Heart right ventricle (tissue), 16 donors: ENCODE measurements around the gene ANGPTL1. TPM values are rescaled to one million over a fixed set of nuclear protein-coding genes. Genes with fewer than 3 reads are reported as not detected.

Source experiments
- ATAC-seq, 8 donors: fragments of 200-7000 bp; cut with Tn5 transposase; one replicate each; pipeline ENCODE4 v1.9.1; 2020; ENCODE audit warnings: mild to moderate bottlenecking in 8 of 8, moderate library complexity in 8 of 8, moderate number of reproducible peaks in 1 of 8
- DNase-seq, 2 donors: peaks; one replicate each; pipeline ENCODE4 v3.0.0-alpha.2; 2020
- H3K27ac ChIP-seq, 10 donors: fragments of 200-600 bp; sonication (generic) in 2 of 10; one replicate each; pipeline versions ENCODE4 v1.5.0 to v1.8.0; 2020 to 2022; ENCODE audit warnings: mild to moderate bottlenecking in 3 of 10
- H3K27me3 ChIP-seq, 7 donors: fragments of 200-600 bp; one replicate each; pipeline ENCODE4 v1.8.0; 2021 to 2022; ENCODE audit warnings: mild to moderate bottlenecking in 2 of 7
- H3K36me3 ChIP-seq, 9 donors: fragments of 200-600 bp; sonication (generic) in 1 of 9; one replicate each; pipeline versions ENCODE4 v1.5.0 to v1.8.0; 2020 to 2022; ENCODE audit warnings: mild to moderate bottlenecking in 2 of 9
- H3K4me1 ChIP-seq, 9 donors: fragments of 200-600 bp; sonication (generic) in 1 of 9; one replicate each; pipeline versions ENCODE4 v1.5.0 to v1.8.0; 2020 to 2022; ENCODE audit warnings: mild to moderate bottlenecking in 4 of 9
- H3K4me3 ChIP-seq, 10 donors: fragments of 200-600 bp; sonication (generic) in 2 of 10; one replicate each; pipeline versions ENCODE4 v1.5.0 to v1.8.0; 2020 to 2022; ENCODE audit warnings: mild to moderate bottlenecking in 7 of 10, moderate library complexity in 2 of 10
- H3K9me3 ChIP-seq, 11 donors: fragments of 200-600 bp in 10 of 11; sonication (generic) in 2 of 11; one replicate each; pipeline versions ENCODE4 v1.5.0 to v1.8.0; 2013 to 2022; ENCODE audit warnings: mild to moderate bottlenecking in 2 of 11, control low read depth in 1 of 11, moderate library complexity in 1 of 11
- WGBS, 2 donors: extraction: QIAGEN DNeasy Blood & Tissue Kit; methylation state at CpG; one replicate each; pipeline ENCODE4 v1.1.7; 2013; ENCODE audit warnings: inconsistent platforms in 1 of 2; 5-methylcytosine and 5-hydroxymethylcytosine counted together
- intact Hi-C, 10 donors: fragments of 100-400 bp; cut with DNase I; formaldehyde crosslinking; loops; one replicate each; pipeline versions ENCODE4 v1.11.1 to v1.14.2; 2022
- long read RNA-seq, 3 donors: library from polyadenylated mRNA; unstranded; transcript quantifications; one replicate each; pipeline ENCODE4 v2.0.0, GENCODE V29; 2020 to 2021
- polyA plus RNA-seq, 2 donors: library from polyadenylated mRNA; stranded (reverse); fragments of 200-250 nt; gene quantifications; one replicate each; pipeline ENCODE4 v1.2.3, GENCODE V29; 2013
- total RNA-seq, 10 donors: library from RNA; stranded (reverse); fragmentation: NEBNext Ultra II Directional in 3 of 10; extraction: Animal tissue kit (Norgen Biotek cat#: 25700) in 3 of 10; gene quantifications; one replicate each; pipeline versions ENCODE4 v1.2.1 to v1.2.4, GENCODE V29; 2021 to 2023
- TF ChIP-seq, protein P1 (sequence below), 9 donors: fragments of 200-600 bp; sonication (generic) in 2 of 9; IDR thresholded peaks; one replicate each; pipeline versions ENCODE4 v1.5.0 to v1.8.0; 2021 to 2022; ENCODE audit warnings: antibody characterized with exemption in 9 of 9, mild to moderate bottlenecking in 5 of 9, moderate library complexity in 1 of 9
- donor health status: Arrhythmogenic right ventricular cardiomyopathy.
- donor health status: ischemic (EF 13 %, LVEDD 7.1; RV severe dilation, severe dysfunction).
- donor health status: healthy with polysubstance abuse.
- donor health status: DM: no; HTN: yes; CAD: no.
- donor health status: DM: no; HTN: no; CAD: no.
- donor health status: ischemic (EF 25% LVEDD 6.9; RV normal size, moderate dysfunction).
- donor health status: ischemic (EF 25% LVEDD 5.7; RV mildly dilated, moderate dysfunction).
- donor health status: healthy.
- donor health status: DM: yes; HTN: yes; CAD: no.
- donor health status: Ischemic cardiomyopathy.
- donor health status: ischemic (EF 35%, LVEDD 5.7; RV mildly dilated, moderate dysfunction).
- donor health status: nonischemic (EF 11% LVEDD 7.7; RV severe dilation, severe dysfunction).
- donor health status: DM: yes; HTN: yes; CAD: no.
- donor health status: PGD.
- donor health status: ischemic (EF 29% LVEDD 5.4; RV normal size, mild dysfunction).
- donor health status: nonischemic (EF 23%, LVEDD 6.1; RV moderate dilation, normal function).

ANGPTL1 gene, protein sequence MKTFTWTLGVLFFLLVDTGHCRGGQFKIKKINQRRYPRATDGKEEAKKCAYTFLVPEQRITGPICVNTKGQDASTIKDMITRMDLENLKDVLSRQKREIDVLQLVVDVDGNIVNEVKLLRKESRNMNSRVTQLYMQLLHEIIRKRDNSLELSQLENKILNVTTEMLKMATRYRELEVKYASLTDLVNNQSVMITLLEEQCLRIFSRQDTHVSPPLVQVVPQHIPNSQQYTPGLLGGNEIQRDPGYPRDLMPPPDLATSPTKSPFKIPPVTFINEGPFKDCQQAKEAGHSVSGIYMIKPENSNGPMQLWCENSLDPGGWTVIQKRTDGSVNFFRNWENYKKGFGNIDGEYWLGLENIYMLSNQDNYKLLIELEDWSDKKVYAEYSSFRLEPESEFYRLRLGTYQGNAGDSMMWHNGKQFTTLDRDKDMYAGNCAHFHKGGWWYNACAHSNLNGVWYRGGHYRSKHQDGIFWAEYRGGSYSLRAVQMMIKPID
- total RNA-seq (10 to 100 TPM in 8 of 10 donors, 1 to 10 TPM in 2; 6.9 to 35.2 (median 13.5) TPM), polyA plus RNA-seq (10 to 100 TPM in 1 of 2 donors, 1 to 10 TPM in 1; 6.1 to 20.1 TPM)
- long read RNA-seq, donor 1, partial matches to known transcripts, result 8 of 11 reads
- long read RNA-seq, donor 1, other reads (novel, unspliced or antisense), result 0 of 11 reads
- long read RNA-seq, donor 2, partial matches to known transcripts, result 7 of 10 reads
- long read RNA-seq, donor 2, other reads (novel, unspliced or antisense), result 0 of 10 reads
- long read RNA-seq, donor 3, partial matches to known transcripts, result 15 of 17 reads
- long read RNA-seq, donor 3, other reads (novel, unspliced or antisense), result 1 of 17 reads

DNA sequence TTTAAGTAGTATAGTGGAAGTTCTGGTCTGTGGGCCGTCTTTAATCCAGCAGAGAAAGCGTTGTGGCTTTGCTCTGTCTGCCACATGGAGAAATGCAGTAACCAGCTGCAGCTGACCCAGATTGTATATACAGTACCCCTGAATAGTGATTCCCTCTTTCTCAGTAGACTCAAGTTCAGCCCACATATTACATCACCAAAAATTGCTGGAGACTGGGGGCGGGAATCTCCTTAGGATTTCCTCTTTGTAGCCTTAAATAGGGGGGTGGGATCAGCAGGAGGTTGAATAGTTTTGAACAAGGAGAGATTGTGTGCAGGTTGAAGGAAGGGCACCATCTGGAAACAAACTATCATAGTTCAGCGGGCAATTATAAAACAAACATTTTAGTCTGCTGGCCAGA is at the start of gene ANGPTL1:
TSS of gene ANGPTL1 (minus strand) at position 134 of the 400 bp plus-strand sequence. CDS start 5,301 bp downstream, outside the sequence.
- TF ChIP-seq, protein P1, sequence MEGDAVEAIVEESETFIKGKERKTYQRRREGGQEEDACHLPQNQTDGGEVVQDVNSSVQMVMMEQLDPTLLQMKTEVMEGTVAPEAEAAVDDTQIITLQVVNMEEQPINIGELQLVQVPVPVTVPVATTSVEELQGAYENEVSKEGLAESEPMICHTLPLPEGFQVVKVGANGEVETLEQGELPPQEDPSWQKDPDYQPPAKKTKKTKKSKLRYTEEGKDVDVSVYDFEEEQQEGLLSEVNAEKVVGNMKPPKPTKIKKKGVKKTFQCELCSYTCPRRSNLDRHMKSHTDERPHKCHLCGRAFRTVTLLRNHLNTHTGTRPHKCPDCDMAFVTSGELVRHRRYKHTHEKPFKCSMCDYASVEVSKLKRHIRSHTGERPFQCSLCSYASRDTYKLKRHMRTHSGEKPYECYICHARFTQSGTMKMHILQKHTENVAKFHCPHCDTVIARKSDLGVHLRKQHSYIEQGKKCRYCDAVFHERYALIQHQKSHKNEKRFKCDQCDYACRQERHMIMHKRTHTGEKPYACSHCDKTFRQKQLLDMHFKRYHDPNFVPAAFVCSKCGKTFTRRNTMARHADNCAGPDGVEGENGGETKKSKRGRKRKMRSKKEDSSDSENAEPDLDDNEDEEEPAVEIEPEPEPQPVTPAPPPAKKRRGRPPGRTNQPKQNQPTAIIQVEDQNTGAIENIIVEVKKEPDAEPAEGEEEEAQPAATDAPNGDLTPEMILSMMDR (IDR thresholded peaks at IDR 0.05), result no peak
- peak within 1 kb of the TSS in 7 of 10 donors; percentile 6 to 62 (median 35) for H3K27ac ChIP-seq
- no peaks in the 10 kb centered on the region for H3K27me3 ChIP-seq
- peak in 1 of 2 donors; percentile 12 for DNase-seq
- H3K4me1 ChIP-seq, result peaks cover 0 to 41% (median 16%) of the 10 kb centered on the region in 9 donors
- peak in 6 of 8 donors; percentile 34 to 62 (median 48) for ATAC-seq
- 51 to 56% methylated on average over 4 of the region's 4 CpGs for WGBS, 2 donors
- no peaks in the 10 kb centered on the region for H3K9me3 ChIP-seq
- intact Hi-C loops, result loop anchor here in 4 of 10 donors (5.0 to 10.0 kb wide), 3 partner anchors 61 to 66 kb away; no protein-coding TSS in a partner anchor
- peak within 1 kb of the TSS in 9 of 10 donors; percentile 12 to 50 (median 42) for H3K4me3 ChIP-seq
- no peaks in the 10 kb centered on the region for H3K36me3 ChIP-seq

DNA sequence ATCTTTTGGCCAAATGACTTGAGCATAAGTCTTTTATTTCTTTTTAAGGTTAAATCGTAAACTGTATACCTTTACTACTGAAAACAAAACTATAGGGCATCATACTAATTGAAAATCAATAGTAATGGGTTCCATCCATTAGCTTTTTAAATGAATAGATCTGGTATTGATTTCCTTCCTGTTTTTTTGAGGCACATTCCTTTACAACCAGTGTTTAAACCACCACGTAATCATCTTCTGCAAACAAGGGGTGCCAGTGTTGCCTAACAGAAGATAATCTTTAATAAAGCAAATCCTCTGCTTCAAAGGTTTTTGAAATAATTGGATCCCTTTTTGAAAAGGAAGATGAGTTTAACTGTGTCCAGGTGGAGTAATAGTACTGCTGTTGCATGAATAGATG is 48.7 kb upstream of the ANGPTL1 start:
- peaks cover 0 to 8% (median 0%) of the 10 kb centered on the region in 9 donors for H3K36me3 ChIP-seq
- WGBS, 2 donors, result 90 to 96% methylated on average over 2 of the region's 2 CpGs
- no peak overlapping the region for H3K27ac ChIP-seq
- TF ChIP-seq, protein P1 (IDR thresholded peaks at IDR 0.05), result no peak
- intact Hi-C loops, result loop anchor here in 1 of 10 donors (1.0 kb wide), 1 partner anchor 8 kb away; no protein-coding TSS in a partner anchor
- DNase-seq (no peak), ATAC-seq (no peak)
- H3K9me3 ChIP-seq, result peaks cover 0 to 8% (median 2%) of the 10 kb centered on the region in 11 donors
- H3K4me3 ChIP-seq, result no peak overlapping the region
- H3K27me3 ChIP-seq, result no peaks in the 10 kb centered on the region
- peaks cover 0 to 24% (median 4%) of the 10 kb centered on the region in 9 donors for H3K4me1 ChIP-seq

DNA sequence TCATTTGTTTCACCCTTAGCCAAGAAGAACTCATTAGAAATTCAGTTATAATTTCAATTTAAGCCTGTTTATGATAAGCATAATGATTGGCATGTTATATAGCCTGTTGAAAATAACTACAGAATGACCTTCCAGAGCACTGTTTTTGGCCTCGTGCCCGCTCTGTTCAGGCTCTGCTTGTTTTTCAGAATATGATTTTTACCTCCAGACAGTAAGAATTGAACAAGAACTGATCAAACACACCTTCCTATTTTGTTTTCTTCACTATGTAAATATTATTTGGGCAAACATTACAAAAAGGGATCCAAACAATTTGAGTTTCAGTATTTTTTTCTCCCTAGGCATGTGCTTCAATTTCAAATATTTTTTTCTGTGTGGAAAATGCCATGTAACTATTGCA is 48.1 kb upstream of the ANGPTL1 start:
- Histone ChIP-seq H3K4me1 (peaks cover 0 to 24% (median 4%) of the 10 kb centered on the region in 9 donors), H3K27ac (peak overlapping the region in 1 of 10 donors; percentile 18), H3K9me3 (peaks cover 0 to 2% (median 0%) of the 10 kb centered on the region in 11 donors), H3K36me3 (peaks cover 0 to 8% (median 0%) of the 10 kb centered on the region in 9 donors), H3K4me3 (no peak overlapping the region), H3K27me3 (no peaks in the 10 kb centered on the region)
- 47 to 56% methylated on average over 2 of the region's 2 CpGs for WGBS, 2 donors
- ATAC-seq (no peak), DNase-seq (peak in 1 of 2 donors; percentile 27)
- intact Hi-C loops, result loop anchor here in 1 of 10 donors (1.0 kb wide), 1 partner anchor 8 kb away; no protein-coding TSS in a partner anchor
- TF ChIP-seq, protein P1 (IDR thresholded peaks at IDR 0.05), result no peak

DNA sequence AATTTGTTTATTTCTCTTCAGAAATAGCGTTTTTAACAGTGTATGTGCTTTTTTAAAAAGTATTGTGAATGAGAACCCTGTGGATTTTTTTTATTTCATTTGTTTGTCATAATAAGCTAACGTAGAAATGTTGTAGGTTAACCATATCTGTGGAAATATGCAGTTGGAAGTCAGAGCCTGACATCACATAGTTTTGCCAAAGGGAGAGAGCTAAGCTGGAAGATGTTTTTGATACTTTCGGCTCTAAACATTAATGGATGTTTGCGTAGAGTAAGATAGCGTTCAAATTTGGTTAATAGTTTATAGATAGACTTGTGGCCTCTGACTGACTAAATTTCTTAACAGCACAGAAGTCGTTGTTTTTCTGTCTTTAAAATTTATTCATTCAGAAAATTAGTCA is 47.4 kb upstream of the ANGPTL1 start:
- WGBS, 2 donors, result 80 to 81% methylated on average over 6 of the region's 6 CpGs
- Histone ChIP-seq H3K36me3 (peaks cover 0 to 8% (median 0%) of the 10 kb centered on the region in 9 donors), H3K9me3 (no peaks in the 10 kb centered on the region), H3K27me3 (no peaks in the 10 kb centered on the region), H3K27ac (no peak overlapping the region), H3K4me3 (no peak overlapping the region), H3K4me1 (peaks cover 0 to 24% (median 4%) of the 10 kb centered on the region in 9 donors)
- no peak for DNase-seq
- ATAC-seq, result no peak
- TF ChIP-seq, protein P1 (IDR thresholded peaks at IDR 0.05), result no peak
- intact Hi-C loops, result no loop called here
